Skeletal muscle satellite cell (primary cell): Measurements from ENCODE around the gene ANGPT4.
"Not testable (repeated sequence)": the region's sequence is repeated elsewhere in the genome, so short reads cannot be mapped to it uniquely, and the experiment has no call there.

Experiments used
- H3K27me3 ChIP-seq: 2 replicates; pipeline ENCODE4 v1.7.0; 2013; ENCODE audit warnings: low read length; ENCODE audit not compliant: control insufficient read depth, insufficient read depth
- H3K36me3 ChIP-seq: 2 replicates; pipeline ENCODE4 v1.7.0; 2013; ENCODE audit warnings: mild to moderate bottlenecking, control low read depth, low read length; ENCODE audit not compliant: insufficient read depth
- H3K4me1 ChIP-seq: 2 replicates; pipeline ENCODE4 v1.7.0; 2013; ENCODE audit warnings: low read length; ENCODE audit not compliant: control insufficient read depth, insufficient read depth
- H3K4me2 ChIP-seq: 2 replicates; pipeline ENCODE4 v1.7.0; 2013; ENCODE audit warnings: mild to moderate bottlenecking, low read length
- H3K4me3 ChIP-seq: 2 replicates; pipeline ENCODE4 v1.7.0; 2013; ENCODE audit warnings: low read length
- H3K9ac ChIP-seq: 2 replicates; pipeline ENCODE4 v1.7.0; 2013; ENCODE audit warnings: mild to moderate bottlenecking, low read depth, low read length, moderate library complexity
- H3K9me3 ChIP-seq: replicated peaks from 2 replicates; pipeline ENCODE4 v1.7.0; 2013; ENCODE audit warnings: mild to moderate bottlenecking, control low read depth, low read length

ANGPT4 gene

GRCh38 chr20:839015-839414 is 77.1 kb downstream of the ANGPT4 start:
- Histone ChIP-seq H3K9me3 (no peaks in the 10 kb centered on the region), H3K9ac (no peak overlapping the region), H3K4me3 (no peak overlapping the region), H3K27me3 (no peaks in the 10 kb centered on the region), H3K4me2 (no peak overlapping the region), H3K36me3 (no peaks in the 10 kb centered on the region), H3K4me1 (peaks cover 30% of the 10 kb centered on the region)

GRCh38 chr20:836190-836589 is 79.9 kb downstream of the ANGPT4 start:
- Histone ChIP-seq H3K4me3 (no peak overlapping the region), H3K9ac (no peak overlapping the region), H3K4me2 (peak overlapping the region; percentile 13), H3K27me3 (no peaks in the 10 kb centered on the region), H3K36me3 (no peaks in the 10 kb centered on the region), H3K4me1 (peaks cover 33% of the 10 kb centered on the region), H3K9me3 (no peaks in the 10 kb centered on the region)

GRCh38 chr20:835608-836045 is 80.5 kb downstream of the ANGPT4 start:
- Histone ChIP-seq H3K4me2 (peak overlapping the region; percentile 87), H3K4me3 (no peak overlapping the region), H3K36me3 (no peaks in the 10 kb centered on the region), H3K4me1 (peaks cover 33% of the 10 kb centered on the region), H3K9me3 (no peaks in the 10 kb centered on the region), H3K9ac (no peak overlapping the region), H3K27me3 (no peaks in the 10 kb centered on the region)

- H3K4me2 ChIP-seq, result peak overlapping the region; percentile 87
- peaks cover 39% of the 10 kb centered on the region for H3K4me1 ChIP-seq
- no peaks in the 10 kb centered on the region for H3K9me3 ChIP-seq
- peak overlapping the region; percentile 90 for H3K9ac ChIP-seq
- H3K4me3 ChIP-seq, result peak overlapping the region; percentile 91
- H3K36me3 ChIP-seq, result no peaks in the 10 kb centered on the region
- H3K27me3 ChIP-seq, result no peaks in the 10 kb centered on the region
Observed at GRCh38 chr20:834151-834746, 81.9 kb downstream of the ANGPT4 start.

- H3K4me1 ChIP-seq, result peaks cover 39% of the 10 kb centered on the region
- no peaks in the 10 kb centered on the region for H3K36me3 ChIP-seq
- no peaks in the 10 kb centered on the region for H3K27me3 ChIP-seq
- H3K4me3 ChIP-seq, result peak within 1 kb of the TSS; percentile 91
- H3K9me3 ChIP-seq, result no peaks in the 10 kb centered on the region
- peak within 1 kb of the TSS; percentile 87 for H3K4me2 ChIP-seq
- H3K9ac ChIP-seq, result peak within 1 kb of the TSS; percentile 90
Observed at GRCh38 chr20:833450-834150, 82.5 kb downstream of the ANGPT4 start, which contains the start of gene FAM110A. Gene FAM110A (plus strand): TSS chr20:833715. CDS start chr20:844805, 11,090 bp downstream.

- peak overlapping the region; percentile 87 for H3K4me2 ChIP-seq
- peak overlapping the region; percentile 91 for H3K4me3 ChIP-seq
- no peaks in the 10 kb centered on the region for H3K36me3 ChIP-seq
- no peaks in the 10 kb centered on the region for H3K9me3 ChIP-seq
- H3K27me3 ChIP-seq, result no peaks in the 10 kb centered on the region
- peak overlapping the region; percentile 90 for H3K9ac ChIP-seq
- H3K4me1 ChIP-seq, result peaks cover 39% of the 10 kb centered on the region
Observed at GRCh38 chr20:833121-833449, 83.0 kb downstream of the ANGPT4 start.

- H3K4me2 ChIP-seq, result no peak overlapping the region
- no peak overlapping the region for H3K9ac ChIP-seq
- peaks cover 34% of the 10 kb centered on the region for H3K4me1 ChIP-seq
- H3K9me3 ChIP-seq, result no peaks in the 10 kb centered on the region
- H3K4me3 ChIP-seq, result no peak overlapping the region
- H3K36me3 ChIP-seq, result no peaks in the 10 kb centered on the region
- no peaks in the 10 kb centered on the region for H3K27me3 ChIP-seq
Observed at GRCh38 chr20:831956-832355, 84.2 kb downstream of the ANGPT4 start.

- H3K36me3 ChIP-seq, result no peaks in the 10 kb centered on the region
- H3K9ac ChIP-seq, result no peak overlapping the region
- H3K27me3 ChIP-seq, result no peaks in the 10 kb centered on the region
- no peak overlapping the region for H3K4me2 ChIP-seq
- peaks cover 29% of the 10 kb centered on the region for H3K4me1 ChIP-seq
- no peaks in the 10 kb centered on the region for H3K9me3 ChIP-seq
- no peak overlapping the region for H3K4me3 ChIP-seq
Observed at GRCh38 chr20:831251-831650, 84.9 kb downstream of the ANGPT4 start.

GRCh38 chr20:830011-830521 is 86.1 kb downstream of the ANGPT4 start:
- Histone ChIP-seq H3K4me2 (no peak overlapping the region), H3K4me3 (no peak overlapping the region), H3K9me3 (no peaks in the 10 kb centered on the region), H3K36me3 (no peaks in the 10 kb centered on the region), H3K4me1 (peaks cover 19% of the 10 kb centered on the region), H3K27me3 (no peaks in the 10 kb centered on the region), H3K9ac (peak overlapping the region; percentile 31)

- Histone ChIP-seq H3K4me3 (no peak overlapping the region), H3K4me2 (no peak overlapping the region)
Observed at GRCh38 chr20:829551-829950, 86.6 kb downstream of the ANGPT4 start.

GRCh38 chr20:828987-829386 is 87.1 kb downstream of the ANGPT4 start:
- Histone ChIP-seq H3K9me3 (no peaks in the 10 kb centered on the region), H3K4me1 (peaks cover 10% of the 10 kb centered on the region), H3K36me3 (no peaks in the 10 kb centered on the region), H3K4me3 (no peak overlapping the region), H3K9ac (no peak overlapping the region), H3K4me2 (no peak overlapping the region), H3K27me3 (no peaks in the 10 kb centered on the region)

More at GRCh38 chr20:829551-829950, 86.6 kb downstream of the ANGPT4 start:
- Histone ChIP-seq H3K4me1 (peaks cover 15% of the 10 kb centered on the region), H3K36me3 (no peaks in the 10 kb centered on the region), H3K27me3 (no peaks in the 10 kb centered on the region), H3K9ac (peak overlapping the region; percentile 31), H3K9me3 (no peaks in the 10 kb centered on the region)

- H3K27me3 ChIP-seq, H3K4me1 ChIP-seq, H3K9ac ChIP-seq, H3K4me3 ChIP-seq, H3K4me2 ChIP-seq, H3K9me3 ChIP-seq, H3K36me3 ChIP-seq: not testable (repeated sequence)
Observed at GRCh38 chr20:827981-828380, 88.2 kb downstream of the ANGPT4 start.
